ENCODE results near the gene RAD51B. TPM values are rescaled to one million over a fixed set of nuclear protein-coding genes. Genes with fewer than 3 reads are reported as not detected.

Gene RAD51B
- total RNA-seq, 6 experiments from 2014 or later: 2.7 to 5.8 (median 4.3) TPM

- DNase-seq (no peak), ATAC-seq (no peak)
- H3K27ac ChIP-seq: peak overlapping the region in 1 of 3 donors; percentile 23
- H3K36me3 ChIP-seq: no peaks in the 10 kb centered on the region
- TF ChIP-seq CTCF (IDR thresholded peaks at IDR 0.05) (no peak), POLR2A (IDR thresholded peaks at IDR 0.05) (no peak)
- intact Hi-C loops (cut with DNase I): no loop called here
- H3K4me3 ChIP-seq: no peak overlapping the region
- no CpG with 5 or more reads among the region's 2 CpGs for WGBS (ENCODE audit: insufficient coverage, low coverage, low lambda C conversion rate, missing lambda C conversion rate)
- no peaks in the 10 kb centered on the region for H3K27me3 ChIP-seq
- H3K4me1 ChIP-seq: peaks cover 0 to under 1% (median 0%) of the 10 kb centered on the region in 4 donors
- no peaks in the 10 kb centered on the region for H3K9me3 ChIP-seq
Observed at GRCh38 chr14:68398370-68398769, 578.8 kb downstream of the RAD51B start.

- DNase-seq (no peak), ATAC-seq (no peak)
- Histone ChIP-seq H3K36me3 (no peaks in the 10 kb centered on the region), H3K27ac (no peak overlapping the region), H3K4me3 (no peak overlapping the region), H3K4me1 (no peaks in the 10 kb centered on the region), H3K27me3 (no peaks in the 10 kb centered on the region), H3K9me3 (no peaks in the 10 kb centered on the region)
- WGBS (ENCODE audit: insufficient coverage, low coverage, low lambda C conversion rate, missing lambda C conversion rate): 100% methylated on average over 2 of the region's 2 CpGs
- intact Hi-C loops (cut with DNase I): no loop called here
- TF ChIP-seq POLR2A (IDR thresholded peaks at IDR 0.05): no peak
- TF ChIP-seq CTCF (IDR thresholded peaks at IDR 0.05): no peak
Observed at GRCh38 chr14:68399971-68400370, 580.4 kb downstream of the RAD51B start.

GRCh38 chr14:68401317-68401716 is 581.7 kb downstream of the RAD51B start:
- Histone ChIP-seq H3K36me3 (no peaks in the 10 kb centered on the region), H3K4me1 (no peaks in the 10 kb centered on the region), H3K27me3 (no peaks in the 10 kb centered on the region), H3K27ac (peak overlapping the region in 1 of 3 donors; percentile 11), H3K9me3 (no peaks in the 10 kb centered on the region), H3K4me3 (no peak overlapping the region)
- no peak for DNase-seq
- WGBS (ENCODE audit: insufficient coverage, low coverage, low lambda C conversion rate, missing lambda C conversion rate): 58% methylated on average over 3 of the region's 3 CpGs
- intact Hi-C loops (cut with DNase I): no loop called here
- no peak for TF ChIP-seq POLR2A (IDR thresholded peaks at IDR 0.05)
- TF ChIP-seq CTCF (IDR thresholded peaks at IDR 0.05): no peak
- no peak for ATAC-seq

- intact Hi-C loops (cut with DNase I): no loop called here
- DNase-seq (no peak), ATAC-seq (no peak)
- Histone ChIP-seq H3K36me3 (no peaks in the 10 kb centered on the region), H3K4me3 (no peak overlapping the region), H3K4me1 (no peaks in the 10 kb centered on the region), H3K9me3 (no peaks in the 10 kb centered on the region), H3K27me3 (no peaks in the 10 kb centered on the region), H3K27ac (no peak overlapping the region)
- WGBS (ENCODE audit: insufficient coverage, low coverage, low lambda C conversion rate, missing lambda C conversion rate): 57% methylated on average over 4 of the region's 4 CpGs
- TF ChIP-seq POLR2A (IDR thresholded peaks at IDR 0.05) (no peak), CTCF (IDR thresholded peaks at IDR 0.05) (no peak)
Observed at GRCh38 chr14:68401855-68402254, 582.3 kb downstream of the RAD51B start.
